ENCODE data around the gene TBC1D25.

TBC1D25 gene

GRCh38 chrX:48532161-48532560, 7.4 kb upstream of the TBC1D25 start:
- Histone ChIP-seq H3F3A (ENCODE audit: insufficient read depth) (0 out of 2 replicates have a peak, but pooled peaks cover 3% of the 10 kb centered on the region), H3K9me2 (replicated peaks; ENCODE audit: insufficient read depth, low read length) (no peaks in the 10 kb centered on the region), H3K36me3 (ENCODE audit: low read length) (no peaks in the 10 kb centered on the region), H3K27ac (ENCODE audit: low read depth, low read length) (no peak overlapping the region), H3K79me2 (ENCODE audit: insufficient read depth, low read length) (no peaks in the 10 kb centered on the region), H3K27me3 (ENCODE audit: low read length) (no peaks in the 10 kb centered on the region), H3K9ac (ENCODE audit: low read length) (no peak overlapping the region), H2AFZ (ENCODE audit: low read depth, low read length, severe bottlenecking) (no peak overlapping the region), H3K9me3 (ENCODE audit: insufficient read depth, low read length) (no peaks in the 10 kb centered on the region), H3K4me3 (ENCODE audit: insufficient read depth, low read length, poor library complexity, severe bottlenecking) (no peak overlapping the region), H4K20me1 (ENCODE audit: low read depth, low read length) (no peaks in the 10 kb centered on the region), H3K4me2 (ENCODE audit: low read depth, low read length, poor library complexity, severe bottlenecking) (no peak overlapping the region)
- TF ChIP-seq EZH2phosphoT487 (conservative IDR thresholded peaks at IDR 0.05; ENCODE audit: low read length) (no peak), CTCF (IDR thresholded peaks at IDR 0.05; ENCODE audit: insufficient read depth, low read length, poor library complexity, severe bottlenecking) (no peak)

DNA sequence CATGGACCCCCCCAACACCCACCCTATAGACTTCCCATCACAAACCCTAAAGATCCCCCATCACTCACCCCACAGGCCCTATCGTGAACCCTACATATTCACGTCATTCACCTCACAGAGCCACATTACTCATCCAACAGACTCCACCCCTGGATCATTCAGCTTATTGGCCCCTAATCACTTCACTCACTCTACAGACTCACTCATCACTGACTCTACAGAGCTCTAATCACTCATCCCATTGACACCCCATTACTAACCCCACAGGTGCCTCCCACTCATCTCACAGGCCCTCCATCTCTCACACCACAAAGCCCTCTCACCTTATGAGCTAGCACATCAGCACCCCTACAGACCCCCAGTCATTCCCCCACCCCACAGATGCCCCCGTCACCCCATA, 6.3 kb upstream of the TBC1D25 start:
- no peaks in the 10 kb centered on the region for H3K36me3 ChIP-seq (ENCODE audit: low read length)
- no peak overlapping the region for H3K4me2 ChIP-seq (ENCODE audit: low read depth, low read length, poor library complexity, severe bottlenecking)
- H2AFZ ChIP-seq (ENCODE audit: low read depth, low read length, severe bottlenecking): no peak overlapping the region
- H3F3A ChIP-seq (ENCODE audit: insufficient read depth): 0 out of 2 replicates have a peak, but pooled peaks cover 3% of the 10 kb centered on the region
- H3K9me3 ChIP-seq (ENCODE audit: insufficient read depth, low read length): no peaks in the 10 kb centered on the region
- no peaks in the 10 kb centered on the region for H4K20me1 ChIP-seq (ENCODE audit: low read depth, low read length)
- H3K27ac ChIP-seq (ENCODE audit: low read depth, low read length): no peak overlapping the region
- H3K9ac ChIP-seq (ENCODE audit: low read length): no peak overlapping the region
- no peak overlapping the region for H3K4me3 ChIP-seq (ENCODE audit: insufficient read depth, low read length, poor library complexity, severe bottlenecking)
- H3K79me2 ChIP-seq (ENCODE audit: insufficient read depth, low read length): no peaks in the 10 kb centered on the region
- no peaks in the 10 kb centered on the region for H3K9me2 ChIP-seq (replicated peaks; ENCODE audit: insufficient read depth, low read length)
- no peak for TF ChIP-seq CTCF (IDR thresholded peaks at IDR 0.05; ENCODE audit: insufficient read depth, low read length, poor library complexity, severe bottlenecking)
- no peak for TF ChIP-seq EZH2phosphoT487 (conservative IDR thresholded peaks at IDR 0.05; ENCODE audit: low read length)
- no peaks in the 10 kb centered on the region for H3K27me3 ChIP-seq (ENCODE audit: low read length)

- Histone ChIP-seq H3K27ac (ENCODE audit: low read depth, low read length) (no peak overlapping the region), H3K9ac (ENCODE audit: low read length) (no peak overlapping the region), H3K27me3 (ENCODE audit: low read length) (no peaks in the 10 kb centered on the region), H3F3A (ENCODE audit: insufficient read depth) (peaks cover 5% of the 10 kb centered on the region; the same call in 1 of the 2 replicates), H3K79me2 (ENCODE audit: insufficient read depth, low read length) (peaks cover 12% of the 10 kb centered on the region), H3K36me3 (ENCODE audit: low read length) (no peaks in the 10 kb centered on the region), H3K9me2 (replicated peaks; ENCODE audit: insufficient read depth, low read length) (no peaks in the 10 kb centered on the region), H4K20me1 (ENCODE audit: low read depth, low read length) (no peaks in the 10 kb centered on the region), H3K4me3 (ENCODE audit: insufficient read depth, low read length, poor library complexity, severe bottlenecking) (peak overlapping the region; percentile 20), H3K9me3 (ENCODE audit: insufficient read depth, low read length) (no peaks in the 10 kb centered on the region), H2AFZ (ENCODE audit: low read depth, low read length, severe bottlenecking) (peak overlapping the region; percentile 32), H3K4me2 (ENCODE audit: low read depth, low read length, poor library complexity, severe bottlenecking) (peak overlapping the region; percentile 41)
- TF ChIP-seq EZH2phosphoT487 (conservative IDR thresholded peaks at IDR 0.05; ENCODE audit: low read length): no peak
- TF ChIP-seq CTCF (IDR thresholded peaks at IDR 0.05; ENCODE audit: insufficient read depth, low read length, poor library complexity, severe bottlenecking): no peak
Measured at GRCh38 chrX:48538641-48539344, 721 bp upstream of the TBC1D25 start.

Measured in SU-DHL-6 (cell line).